ENCODE measurements around the gene APOO.

APOO gene

DNA sequence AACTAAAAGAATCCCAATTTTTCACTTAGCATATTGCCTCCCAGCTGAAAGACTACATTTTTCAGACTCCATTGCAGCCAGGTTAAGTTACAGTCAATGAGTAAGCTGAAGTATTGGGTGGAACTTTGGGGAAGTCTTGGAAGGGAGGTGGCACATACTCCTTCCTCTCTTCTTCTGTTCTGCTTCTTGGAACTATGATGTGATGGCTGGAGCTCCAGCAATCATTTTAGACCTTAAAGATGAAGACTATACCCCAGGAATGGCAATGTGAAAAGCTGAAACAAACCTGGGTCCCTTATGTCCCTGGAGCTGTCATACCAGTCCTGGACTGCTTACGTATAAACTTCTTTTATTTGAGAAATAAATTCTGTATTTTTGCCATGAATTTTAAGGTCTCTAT is 93.9 kb downstream of the APOO start:
- no peak for DNase-seq

DNA sequence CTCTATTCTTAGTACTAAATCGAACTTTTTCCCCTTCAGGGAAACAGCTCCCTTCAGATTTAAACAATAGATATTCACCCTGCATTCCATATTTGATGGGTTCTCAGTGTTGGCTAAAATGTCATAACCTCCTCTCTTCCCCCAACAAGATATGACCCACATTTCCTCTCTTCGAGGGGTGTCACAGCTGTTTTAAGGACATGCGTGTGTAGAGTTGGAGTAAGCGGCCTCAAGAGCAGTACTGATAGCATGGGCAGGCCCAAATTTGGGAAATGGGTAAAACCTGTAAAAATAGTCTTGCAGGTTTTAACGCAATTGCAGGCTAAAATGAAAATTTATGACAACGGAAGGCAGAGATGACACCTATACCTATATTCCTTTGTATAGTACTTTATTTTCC is 96.1 kb downstream of the APOO start:
- DNase-seq, result no peak

DNA sequence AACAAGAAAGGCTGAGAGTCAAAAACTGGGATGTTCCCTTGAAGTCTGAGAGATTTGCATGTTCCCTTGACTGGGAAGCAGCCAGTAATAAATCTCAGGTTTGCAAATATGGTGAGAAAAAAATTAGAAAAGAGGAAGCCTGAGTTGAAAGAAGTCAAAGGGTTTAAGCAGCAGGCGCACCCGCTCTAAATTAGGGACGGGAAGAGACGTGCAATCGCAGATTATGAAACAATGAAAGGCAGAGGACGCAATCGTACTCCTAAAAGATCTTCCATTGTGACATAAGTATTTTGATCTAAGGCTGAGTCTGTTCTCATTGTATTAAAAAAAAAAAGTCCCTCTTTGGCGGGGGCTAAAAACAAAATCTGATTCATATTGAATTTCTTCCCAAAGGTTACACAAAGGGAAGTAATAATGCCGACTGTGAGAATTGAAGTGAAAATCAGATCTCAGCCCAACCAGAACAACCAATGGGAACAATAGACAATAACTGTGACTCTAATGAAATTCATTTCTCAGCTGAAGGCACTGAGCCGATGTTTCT is 96.6 kb downstream of the APOO start:
- no peak for DNase-seq

DNA sequence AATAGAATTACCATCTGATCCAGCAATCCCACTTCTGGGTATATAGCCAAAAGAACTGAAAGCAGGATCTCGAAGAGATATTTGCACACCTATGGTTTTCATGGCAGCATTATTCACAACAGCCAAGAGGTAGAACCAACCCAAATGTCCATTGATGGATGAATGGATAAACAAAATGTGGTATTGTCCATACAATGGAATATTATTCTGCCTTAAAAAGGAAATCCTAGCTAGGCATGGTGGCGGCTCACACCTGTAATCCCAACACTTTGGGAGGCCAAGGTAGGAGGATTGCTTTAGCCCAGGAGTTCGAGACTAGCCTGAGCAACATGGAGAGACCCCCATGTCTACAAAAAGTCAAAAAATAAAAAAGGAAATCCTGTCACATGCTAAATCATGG is 97.5 kb downstream of the APOO start:
- no peak for DNase-seq

DNA sequence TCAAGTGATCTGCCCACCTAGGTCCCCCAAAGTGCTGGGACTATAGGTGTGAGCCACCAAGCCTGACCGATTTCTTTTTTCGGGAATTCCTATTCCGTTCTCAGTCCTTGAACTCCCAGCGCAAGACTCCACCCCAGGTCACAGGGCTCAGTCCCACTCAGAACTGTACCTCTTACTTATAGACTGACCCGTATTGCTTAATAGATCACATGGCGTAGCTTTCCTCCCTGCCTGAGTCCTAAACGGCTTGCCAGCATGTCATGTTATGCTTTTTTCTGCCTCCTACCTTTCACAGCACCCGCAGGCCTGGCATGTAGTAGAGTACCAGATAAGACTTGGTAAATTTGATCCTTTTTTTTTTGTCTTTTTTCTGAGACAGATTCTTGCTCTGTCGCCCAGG is 102.3 kb downstream of the APOO start:
- DNase-seq, result no peak

DNA sequence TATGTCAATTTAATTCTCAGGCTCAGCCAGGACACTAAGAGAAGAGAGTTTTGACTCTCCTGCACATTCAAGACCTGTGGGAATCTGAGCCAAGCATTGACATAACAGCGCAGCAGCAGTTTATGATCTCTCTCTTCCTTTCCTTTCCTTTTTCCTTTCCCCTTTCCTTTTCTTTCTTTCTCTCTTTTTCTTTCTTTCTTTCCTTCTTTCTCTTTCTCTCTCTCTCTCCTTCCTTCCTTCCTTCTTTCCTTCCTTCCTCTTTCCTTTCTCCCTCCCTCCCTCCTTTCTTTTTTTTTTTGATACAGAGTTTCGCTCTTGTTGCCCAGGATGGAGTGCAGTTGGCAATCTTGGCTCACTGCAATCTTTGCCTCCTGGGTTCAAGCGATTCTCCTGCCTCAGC is 103.2 kb downstream of the APOO start:
- no peak for DNase-seq

DNA sequence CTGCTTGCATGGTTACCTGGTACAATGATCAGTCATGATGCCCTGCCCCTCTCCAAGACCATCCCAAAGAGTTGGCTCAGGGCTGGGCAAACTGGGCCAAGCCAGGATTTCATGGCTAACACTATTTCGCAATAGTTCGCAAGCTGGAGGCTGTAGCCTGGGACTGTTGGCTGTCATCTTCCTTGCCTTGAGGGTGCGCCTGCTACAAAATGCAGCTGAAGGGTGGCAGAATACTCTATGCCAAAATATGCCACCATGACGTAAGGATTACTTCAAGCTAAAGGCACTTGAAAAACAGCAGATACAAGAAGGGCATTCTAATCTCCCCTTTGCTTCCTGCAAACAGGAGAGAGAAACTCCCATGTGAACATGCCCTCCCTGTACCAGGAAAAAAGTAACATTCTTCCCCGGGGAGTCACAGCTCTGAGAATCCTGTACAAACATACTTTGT is 103.8 kb downstream of the APOO start:
- no peak for DNase-seq

DNA sequence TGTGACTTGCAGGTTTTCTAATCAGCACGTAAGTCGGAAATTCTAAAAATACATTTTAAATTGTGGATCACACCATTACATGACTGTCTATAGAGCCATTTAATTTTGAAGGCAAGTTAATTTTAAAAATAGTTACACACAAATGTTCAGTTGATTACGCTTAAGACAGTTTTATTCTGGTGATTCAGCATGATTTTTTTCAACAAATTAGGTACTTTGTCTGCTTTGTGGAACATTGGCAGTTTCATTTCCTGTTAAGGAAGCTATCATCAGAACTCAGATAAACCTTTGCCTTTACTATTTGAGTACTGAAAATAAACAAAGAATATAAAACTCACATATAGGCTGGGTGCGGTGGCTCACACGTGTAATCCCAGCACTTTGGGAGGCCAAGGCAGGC is 105.3 kb downstream of the APOO start:
- DNase-seq, result no peak

DNA sequence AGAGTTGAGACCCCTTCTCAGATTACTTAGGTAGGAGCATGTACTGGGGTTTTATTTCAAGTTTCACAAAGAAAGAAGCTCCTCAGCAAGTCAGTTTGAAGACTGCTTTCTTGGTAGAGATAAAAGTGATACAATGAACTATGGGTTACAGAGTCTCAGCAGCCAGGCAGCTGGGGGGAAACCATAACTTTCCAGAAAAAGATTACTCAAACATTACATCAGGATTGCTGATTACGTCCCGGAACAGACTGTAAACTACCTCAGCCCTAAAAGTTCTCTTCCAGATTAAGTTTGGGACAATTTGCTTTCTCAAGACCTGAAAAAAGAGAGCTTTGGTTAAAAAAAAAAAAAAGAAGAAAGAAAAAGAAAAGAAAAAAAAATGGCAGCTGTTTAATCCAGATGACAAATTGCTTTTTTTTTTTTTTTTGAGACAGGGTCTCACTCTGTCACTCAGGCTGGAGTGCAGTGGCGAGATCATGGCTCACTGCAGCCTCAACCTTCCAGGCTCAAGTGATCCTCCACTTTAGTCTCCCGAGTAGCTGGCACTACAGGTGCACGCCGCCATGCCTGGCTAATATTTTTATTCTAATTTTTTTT is 108.2 kb downstream of the APOO start:
- no peak for DNase-seq

DNA sequence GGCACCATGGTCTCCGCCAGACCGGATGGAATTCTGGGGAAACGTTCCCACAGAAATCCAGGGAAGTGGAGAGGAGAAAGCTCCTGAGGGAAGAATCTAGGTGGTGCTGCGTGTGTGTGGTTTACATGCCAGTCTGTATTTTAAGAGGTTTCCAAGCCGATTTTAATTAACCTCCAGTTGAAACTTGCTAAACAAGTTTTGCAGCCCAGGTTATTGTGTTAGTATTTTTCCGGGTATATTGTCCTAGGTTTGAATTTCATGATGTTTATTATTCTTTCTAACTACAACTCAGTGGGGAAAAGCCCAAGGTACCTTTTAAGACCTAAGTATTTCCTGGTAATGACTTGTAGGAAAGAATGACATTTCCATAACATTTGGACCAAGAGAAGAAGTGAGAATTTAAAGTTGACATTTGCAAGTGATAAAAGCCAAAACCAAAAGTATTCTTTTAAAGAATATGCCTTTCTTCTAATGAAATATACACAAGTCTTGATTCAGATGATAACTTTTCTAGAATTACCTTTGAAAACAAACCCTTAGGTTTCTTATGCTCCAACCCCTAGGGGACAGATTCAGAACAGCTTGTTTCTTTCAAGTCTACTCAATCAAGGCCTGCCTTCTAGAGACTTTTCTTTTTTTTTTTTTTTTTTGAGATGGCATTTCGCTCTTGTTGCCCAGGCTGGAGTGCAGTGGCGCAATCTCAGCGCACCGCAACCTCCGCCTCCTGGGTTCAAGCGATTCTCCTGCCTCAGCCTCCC is 110.2 kb downstream of the APOO start:
- DNase-seq, result no peak

DNA sequence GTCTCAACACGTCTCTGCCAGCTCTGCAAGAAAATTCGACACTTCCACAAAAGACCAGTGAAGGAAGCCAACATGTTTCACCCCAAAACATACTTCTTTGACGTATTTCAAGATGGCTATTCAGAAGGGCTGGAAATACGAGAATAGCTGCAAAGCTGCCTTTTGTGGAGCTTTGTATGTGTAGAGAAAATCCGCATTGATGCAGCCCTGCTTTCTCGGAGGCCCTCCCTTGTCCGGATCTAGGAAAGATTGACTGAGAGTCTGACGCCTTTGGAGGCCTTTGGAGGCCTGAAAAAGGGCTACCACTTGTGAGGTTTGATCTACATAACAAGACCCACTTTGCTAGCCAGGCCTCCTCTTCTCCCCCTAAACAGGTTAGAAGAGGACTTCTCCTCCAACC is 112.5 kb downstream of the APOO start:
- no peak for DNase-seq

DNA sequence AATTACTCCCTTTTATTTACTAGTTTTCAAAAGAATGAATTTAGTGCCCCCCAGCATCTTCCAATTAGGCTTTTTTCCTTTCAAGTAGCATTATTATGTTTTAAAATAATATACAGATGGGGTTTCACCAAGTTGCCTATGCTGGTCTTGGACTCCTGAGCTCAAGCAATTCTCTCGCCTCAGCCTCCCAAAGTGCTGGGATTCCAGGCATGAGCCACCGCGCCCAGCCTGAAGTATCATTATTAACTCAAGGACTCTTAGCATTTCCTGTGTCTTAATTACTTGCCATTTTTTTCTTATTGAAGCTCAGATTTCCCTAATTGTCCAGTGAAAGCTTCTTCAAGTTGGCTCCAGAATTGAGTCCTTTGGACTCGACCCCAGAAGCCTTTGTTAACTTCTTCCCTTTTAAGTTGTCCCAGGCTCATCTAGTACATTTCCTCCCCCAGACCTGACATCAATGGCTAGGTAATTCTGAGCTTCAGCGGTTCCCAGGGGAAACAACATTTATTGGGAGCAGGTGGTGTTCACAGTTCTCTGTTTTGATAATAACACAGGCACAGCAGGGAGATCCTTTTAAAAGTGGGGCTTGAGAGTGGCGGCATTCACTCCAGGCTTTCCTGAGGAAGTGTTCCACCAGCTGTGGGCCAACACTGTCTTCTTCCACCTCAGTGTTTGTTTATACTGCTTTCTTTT is 114.7 kb downstream of the APOO start:
- DNase-seq, result no peak

DNA sequence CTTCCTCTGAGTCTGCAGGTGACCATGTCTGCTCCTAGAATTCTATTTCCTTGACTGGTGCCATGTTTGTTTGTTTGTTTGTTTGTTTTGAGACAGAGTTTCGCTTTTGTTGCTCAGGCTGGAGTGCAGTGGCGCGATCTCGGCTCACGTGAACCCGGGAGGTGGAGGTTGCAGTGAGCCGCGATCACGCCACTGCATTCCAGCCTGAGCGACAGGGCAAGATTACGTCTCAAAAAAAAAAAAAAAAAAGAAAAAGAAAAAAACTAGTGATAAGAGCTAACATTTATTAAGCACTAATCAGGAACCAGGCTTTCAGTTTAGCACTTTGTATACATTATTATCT is 117.6 kb downstream of the APOO start:
- no peak for DNase-seq

DNA sequence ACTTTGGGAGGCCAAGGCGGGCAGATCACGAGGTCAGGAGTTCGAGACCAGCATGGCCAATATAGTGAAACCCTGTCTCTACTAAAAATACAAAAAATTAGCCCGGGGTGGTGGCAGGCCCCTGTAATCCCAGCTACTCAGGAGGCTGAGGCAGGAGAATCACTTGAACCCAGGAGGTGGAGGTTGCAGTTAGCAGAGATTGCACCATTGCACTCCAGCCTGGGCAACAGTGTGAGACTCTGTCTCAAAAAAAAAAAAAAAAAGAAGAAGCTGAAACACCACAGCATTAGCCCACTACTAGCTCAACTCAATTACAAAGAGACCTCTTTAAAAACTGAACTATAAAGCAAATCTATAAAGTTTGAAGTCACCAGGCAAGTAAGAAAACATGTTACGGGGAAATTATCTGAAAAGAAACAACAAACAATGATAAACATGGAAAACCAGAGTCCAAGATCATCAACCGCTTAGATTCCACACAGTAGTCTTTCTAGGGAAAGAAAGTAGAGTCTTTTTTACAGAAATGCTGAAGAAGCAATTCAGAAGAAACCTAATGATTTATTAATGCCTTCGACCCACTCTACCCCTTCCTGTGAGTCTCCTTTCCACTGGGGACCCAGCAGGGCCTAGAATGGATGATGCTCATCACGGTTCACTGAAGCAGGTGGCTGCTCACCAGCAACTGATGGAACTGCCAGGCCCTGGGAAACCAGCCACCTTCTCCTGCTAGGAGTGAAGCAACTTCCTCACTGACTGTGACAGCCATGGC is 118.2 kb downstream of the APOO start:
- DNase-seq, result no peak

DNA sequence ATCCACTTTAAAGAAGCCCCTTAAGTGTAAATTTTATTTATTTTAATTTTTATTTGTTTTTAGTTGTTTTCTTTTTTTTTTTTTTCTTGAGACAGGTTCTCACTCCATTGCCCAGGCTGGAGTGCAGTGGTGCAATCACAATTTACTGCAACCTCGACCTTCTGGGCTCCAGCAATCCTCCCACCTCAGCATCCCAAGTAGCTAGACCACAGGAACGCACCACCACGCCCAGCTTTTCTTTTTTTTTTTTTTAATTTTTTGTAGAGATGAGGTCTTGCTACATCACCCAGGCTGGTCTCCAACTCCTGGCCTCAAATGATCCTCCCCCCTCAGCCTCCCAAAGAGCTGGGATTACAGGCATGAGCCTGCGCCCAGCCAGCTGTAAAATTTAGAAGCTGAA is 118.8 kb downstream of the APOO start:
- DNase-seq, result no peak

DNA sequence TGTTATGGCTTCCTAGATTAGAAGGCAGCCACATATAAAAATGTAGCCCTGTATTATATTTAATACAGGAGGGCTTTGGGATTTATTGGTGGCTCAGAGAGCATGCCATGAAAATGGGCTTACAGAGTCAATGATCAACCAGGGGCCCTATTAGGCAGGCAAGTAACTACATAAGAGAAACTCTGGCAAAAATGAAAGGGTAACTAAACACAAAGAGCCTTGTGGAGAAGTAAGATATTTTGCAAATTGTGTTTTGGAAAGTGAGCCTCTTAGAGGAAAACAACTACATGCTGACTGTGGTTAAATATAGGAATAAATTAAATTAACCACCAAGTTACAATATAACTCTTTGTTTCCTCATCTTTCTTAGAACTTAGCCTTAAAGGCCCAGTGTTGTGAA is 119.2 kb downstream of the APOO start:
- no peak for DNase-seq

DNA sequence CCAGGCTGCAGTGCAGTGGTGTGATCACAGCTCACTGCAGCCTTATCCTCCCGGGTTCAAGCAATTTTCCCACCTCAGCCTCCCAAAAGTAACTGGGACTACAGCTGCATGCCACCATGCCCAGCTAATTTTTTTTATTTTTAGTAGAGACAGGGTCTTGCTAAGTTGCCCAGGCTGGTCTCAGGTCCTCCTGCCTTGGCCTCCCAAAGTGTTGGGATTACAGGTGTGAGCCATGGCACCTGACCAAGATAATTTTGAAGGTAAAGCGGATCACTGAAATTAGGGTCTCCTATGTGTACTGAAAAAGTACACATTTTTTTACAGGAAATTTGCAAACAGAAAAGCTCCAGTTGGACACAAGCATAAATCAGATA is 120.0 kb downstream of the APOO start:
- DNase-seq, result no peak

DNA sequence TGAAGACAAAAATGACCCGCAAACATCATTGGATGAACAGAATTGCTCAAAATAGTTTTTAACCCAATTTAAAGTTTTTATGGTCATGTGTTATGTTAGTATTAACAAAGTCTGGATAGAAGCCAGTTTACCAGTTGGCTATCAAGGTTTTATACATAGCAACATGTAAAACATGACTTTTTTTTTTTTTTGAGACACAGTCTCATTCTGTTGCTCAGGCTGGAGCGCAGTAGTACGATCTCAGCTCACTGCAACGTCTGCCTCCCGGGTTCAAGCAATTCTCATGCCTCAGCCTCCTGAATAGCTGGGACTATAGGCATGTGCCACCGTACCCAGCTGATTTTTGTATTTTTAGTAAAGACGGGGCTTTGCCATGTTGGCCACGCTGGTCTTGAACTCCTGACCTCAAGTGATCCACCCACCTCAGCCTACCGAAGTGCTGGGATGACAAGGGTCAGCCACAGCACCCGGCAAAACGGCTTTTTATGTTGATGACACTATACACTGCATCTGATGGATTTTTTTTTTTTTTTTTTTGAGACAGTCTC is 121.4 kb downstream of the APOO start:
- no peak for DNase-seq

DNA sequence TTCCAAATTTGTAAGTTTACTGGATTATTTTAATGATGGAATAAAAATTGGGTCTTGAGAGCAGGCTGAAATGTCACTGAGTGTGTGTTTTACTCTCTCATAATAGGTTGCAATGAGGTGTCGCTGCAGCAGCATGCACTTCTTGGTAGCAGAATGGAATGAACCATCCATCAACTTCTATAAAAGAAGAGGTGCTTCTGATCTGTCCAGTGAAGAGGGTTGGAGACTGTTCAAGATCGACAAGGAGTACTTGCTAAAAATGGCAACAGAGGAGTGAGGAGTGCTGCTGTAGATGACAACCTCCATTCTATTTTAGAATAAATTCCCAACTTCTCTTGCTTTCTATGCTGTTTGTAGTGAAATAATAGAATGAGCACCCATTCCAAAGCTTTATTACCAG is 122.2 kb downstream of the APOO start:
- no peak for DNase-seq

DNA sequence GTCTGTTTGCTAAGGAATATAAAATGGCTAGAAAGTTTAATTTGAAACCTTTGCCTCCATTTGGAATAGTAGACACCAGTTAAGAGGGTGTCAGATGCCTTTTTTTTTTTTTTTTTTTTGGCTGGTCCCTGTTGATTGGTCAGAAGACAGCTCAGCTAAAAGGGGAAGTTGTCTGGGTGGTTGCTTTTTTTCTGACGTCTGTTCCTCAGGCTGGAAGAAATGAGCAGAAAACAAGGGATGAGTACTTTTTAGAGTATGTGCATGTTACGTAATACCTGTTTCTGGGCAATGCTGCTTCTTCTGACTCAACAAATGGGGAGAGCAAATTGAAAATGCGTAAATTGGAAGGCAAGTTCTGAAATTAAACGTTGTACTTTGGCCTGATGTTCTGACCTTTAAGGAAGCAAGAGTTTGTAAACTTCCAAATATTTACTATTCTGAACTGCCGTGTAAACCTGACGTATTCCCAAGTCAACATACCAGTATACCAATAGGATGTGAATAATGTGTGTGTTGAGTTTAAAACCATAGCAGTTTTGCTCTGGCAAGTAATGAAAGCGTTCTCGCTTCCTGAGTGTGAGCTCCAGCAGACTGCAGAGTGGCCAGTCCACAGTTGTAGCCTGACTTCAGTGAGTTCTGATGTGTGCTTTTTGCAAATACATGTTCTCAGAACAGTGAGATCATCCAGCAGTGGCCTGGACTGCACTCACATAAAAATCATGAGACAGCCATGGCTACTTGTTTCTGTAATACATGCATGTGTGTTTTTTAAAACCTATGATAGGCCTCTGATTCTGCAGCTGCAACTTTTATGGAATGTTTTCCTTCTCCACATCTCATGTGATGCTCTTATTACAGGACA is 123.0 kb downstream of the APOO start:
- DNase-seq, result peak; percentile 7

DNA sequence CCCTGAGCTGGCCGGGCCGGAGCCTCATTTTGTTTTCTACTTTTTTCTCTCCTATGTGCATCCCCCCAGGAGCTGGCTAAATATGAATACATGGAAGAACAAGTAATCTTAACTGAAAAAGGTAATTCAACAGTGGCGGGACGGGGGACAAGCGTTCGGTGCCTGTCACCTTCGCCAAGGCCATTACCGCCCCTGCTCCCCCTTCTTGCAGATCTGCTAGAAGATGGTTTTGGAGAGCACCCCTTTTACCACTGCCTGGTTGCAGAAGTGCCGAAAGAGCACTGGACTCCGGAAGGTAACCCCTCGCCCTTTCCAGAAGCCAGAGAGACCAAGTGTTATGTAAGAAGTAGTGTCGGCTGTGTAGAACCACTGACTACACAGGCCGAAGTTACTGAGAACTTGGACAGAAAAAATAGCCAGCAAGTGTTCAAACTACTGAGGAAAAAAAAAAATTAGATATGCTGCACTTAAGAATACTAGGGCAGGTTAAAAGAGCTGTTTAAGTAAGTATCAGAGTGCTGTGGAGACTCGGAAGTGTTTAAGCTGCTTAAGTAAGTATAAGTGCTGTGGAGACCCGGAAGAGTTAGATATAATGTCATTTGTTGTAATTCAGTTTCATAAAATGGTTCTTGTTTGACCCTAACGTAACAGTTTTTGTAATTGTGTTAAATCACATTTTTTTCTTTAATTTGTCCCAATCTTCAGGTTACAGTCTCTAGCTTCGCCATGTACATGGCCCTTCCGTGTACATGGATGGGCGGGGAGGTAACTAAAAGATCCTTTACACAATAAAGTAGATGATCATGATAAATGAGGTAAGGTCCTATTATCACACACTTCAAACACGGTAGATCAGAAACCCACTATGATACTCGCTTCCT is 123.9 kb downstream of the APOO start:
- DNase-seq, result no peak

Measured in GOT3 (cell line).